ENCODE results near the gene RHCE.
"Not testable (repeated sequence)": the region's sequence is repeated elsewhere in the genome, so short reads cannot be mapped to it uniquely, and the experiment has no call there.

RHCE gene

GRCh38 chr1:25392841-25393240 is 27.8 kb downstream of the RHCE start:
- Histone ChIP-seq H3K4me2 (ENCODE audit: low read depth, low read length) (no peak overlapping the region), H3K9ac (ENCODE audit: low read length) (no peak overlapping the region), H3K27me3 (replicated peaks; ENCODE audit: insufficient read depth, low read length) (no peaks in the 10 kb centered on the region), H3K4me1 (ENCODE audit: low read length) (no peaks in the 10 kb centered on the region), H3K4me3 (ENCODE audit: low read length) (no peak overlapping the region), H4K20me1 (ENCODE audit: insufficient read depth, low read length) (no peaks in the 10 kb centered on the region), H3F3A (ENCODE audit: insufficient read depth, low read length) (no peaks in the 10 kb centered on the region), H3K9me2 (replicated peaks; ENCODE audit: insufficient read depth, low read length) (no peaks in the 10 kb centered on the region), H3K36me3 (replicated peaks; ENCODE audit: insufficient read depth, low read length) (no peaks in the 10 kb centered on the region), H2AFZ (ENCODE audit: low read length) (no peak overlapping the region), H3K27ac (ENCODE audit: low read length) (no peak overlapping the region), H3K9me3 (replicated peaks; ENCODE audit: insufficient read depth, low read length) (no peaks in the 10 kb centered on the region), H3K79me2 (ENCODE audit: low read length) (no peaks in the 10 kb centered on the region)
- TF ChIP-seq EZH2phosphoT487 (IDR thresholded peaks at IDR 0.05; ENCODE audit: low read length) (no peak), EZH2 (optimal IDR thresholded peaks at IDR 0.05; ENCODE audit: low read depth, low read length) (no peak)
- TF ChIP-seq, protein P1, sequence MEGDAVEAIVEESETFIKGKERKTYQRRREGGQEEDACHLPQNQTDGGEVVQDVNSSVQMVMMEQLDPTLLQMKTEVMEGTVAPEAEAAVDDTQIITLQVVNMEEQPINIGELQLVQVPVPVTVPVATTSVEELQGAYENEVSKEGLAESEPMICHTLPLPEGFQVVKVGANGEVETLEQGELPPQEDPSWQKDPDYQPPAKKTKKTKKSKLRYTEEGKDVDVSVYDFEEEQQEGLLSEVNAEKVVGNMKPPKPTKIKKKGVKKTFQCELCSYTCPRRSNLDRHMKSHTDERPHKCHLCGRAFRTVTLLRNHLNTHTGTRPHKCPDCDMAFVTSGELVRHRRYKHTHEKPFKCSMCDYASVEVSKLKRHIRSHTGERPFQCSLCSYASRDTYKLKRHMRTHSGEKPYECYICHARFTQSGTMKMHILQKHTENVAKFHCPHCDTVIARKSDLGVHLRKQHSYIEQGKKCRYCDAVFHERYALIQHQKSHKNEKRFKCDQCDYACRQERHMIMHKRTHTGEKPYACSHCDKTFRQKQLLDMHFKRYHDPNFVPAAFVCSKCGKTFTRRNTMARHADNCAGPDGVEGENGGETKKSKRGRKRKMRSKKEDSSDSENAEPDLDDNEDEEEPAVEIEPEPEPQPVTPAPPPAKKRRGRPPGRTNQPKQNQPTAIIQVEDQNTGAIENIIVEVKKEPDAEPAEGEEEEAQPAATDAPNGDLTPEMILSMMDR (IDR thresholded peaks at IDR 0.05; ENCODE audit: low read length), result no peak
- DNase-seq, result no peak

DNA sequence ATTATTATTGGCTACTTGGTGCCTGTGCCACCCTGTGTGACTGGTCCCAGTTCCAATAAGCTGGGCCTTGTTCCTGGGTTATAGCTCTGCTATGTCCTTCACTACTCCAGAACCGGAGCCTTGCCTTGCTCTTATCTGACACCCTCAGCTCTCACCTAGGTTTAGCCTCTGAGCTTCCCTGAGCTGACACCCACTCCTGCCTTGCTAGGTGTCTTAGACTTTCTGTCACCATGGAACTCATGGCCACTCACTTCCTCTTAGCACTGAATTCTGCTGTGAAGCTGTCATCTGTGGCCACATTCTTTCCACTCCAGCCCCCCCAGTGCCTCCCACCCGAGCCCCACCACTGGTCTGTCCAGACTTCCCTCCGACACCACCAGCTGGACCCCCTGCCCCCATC is 30.9 kb downstream of the RHCE start:
- not testable (repeated sequence) for H3K4me3 ChIP-seq (ENCODE audit: low read length); H3K9me3 ChIP-seq (replicated peaks; ENCODE audit: insufficient read depth, low read length); H3K4me1 ChIP-seq (ENCODE audit: low read length); H2AFZ ChIP-seq (ENCODE audit: low read length); DNase-seq; H3K9me2 ChIP-seq (replicated peaks; ENCODE audit: insufficient read depth, low read length); H3K27me3 ChIP-seq (replicated peaks; ENCODE audit: insufficient read depth, low read length); H3K27ac ChIP-seq (ENCODE audit: low read length); H3K9ac ChIP-seq (ENCODE audit: low read length); H3K79me2 ChIP-seq (ENCODE audit: low read length); H3F3A ChIP-seq (ENCODE audit: insufficient read depth, low read length); H4K20me1 ChIP-seq (ENCODE audit: insufficient read depth, low read length); H3K4me2 ChIP-seq (ENCODE audit: low read depth, low read length); H3K36me3 ChIP-seq (replicated peaks; ENCODE audit: insufficient read depth, low read length)

DNA sequence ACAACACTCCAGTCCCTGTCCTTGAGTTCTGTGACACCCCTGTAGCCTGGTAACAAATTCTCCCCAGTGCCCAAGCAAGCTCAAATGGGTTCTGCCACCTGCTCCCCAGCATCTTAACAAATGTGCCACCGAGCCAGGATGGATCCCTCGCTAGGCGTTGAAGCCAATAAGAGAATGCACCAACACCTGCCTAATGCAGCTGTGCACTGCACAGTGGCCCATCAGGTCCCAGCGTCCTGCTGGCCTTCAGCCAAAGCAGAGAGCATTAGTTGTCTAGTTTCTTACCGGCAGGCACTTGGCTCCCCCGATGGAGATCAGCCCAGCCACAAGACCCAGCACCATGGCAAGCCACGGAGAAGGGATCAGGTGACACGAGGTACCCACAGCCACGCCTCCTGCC is 31.9 kb downstream of the RHCE start:
- H3F3A ChIP-seq (ENCODE audit: insufficient read depth, low read length); H3K9ac ChIP-seq (ENCODE audit: low read length); H3K27me3 ChIP-seq (replicated peaks; ENCODE audit: insufficient read depth, low read length); H4K20me1 ChIP-seq (ENCODE audit: insufficient read depth, low read length); H3K27ac ChIP-seq (ENCODE audit: low read length); H3K36me3 ChIP-seq (replicated peaks; ENCODE audit: insufficient read depth, low read length); H3K4me3 ChIP-seq (ENCODE audit: low read length); H3K79me2 ChIP-seq (ENCODE audit: low read length); H3K4me1 ChIP-seq (ENCODE audit: low read length); H2AFZ ChIP-seq (ENCODE audit: low read length); H3K9me2 ChIP-seq (replicated peaks; ENCODE audit: insufficient read depth, low read length); H3K4me2 ChIP-seq (ENCODE audit: low read depth, low read length); H3K9me3 ChIP-seq (replicated peaks; ENCODE audit: insufficient read depth, low read length); DNase-seq: not testable (repeated sequence)

DNA sequence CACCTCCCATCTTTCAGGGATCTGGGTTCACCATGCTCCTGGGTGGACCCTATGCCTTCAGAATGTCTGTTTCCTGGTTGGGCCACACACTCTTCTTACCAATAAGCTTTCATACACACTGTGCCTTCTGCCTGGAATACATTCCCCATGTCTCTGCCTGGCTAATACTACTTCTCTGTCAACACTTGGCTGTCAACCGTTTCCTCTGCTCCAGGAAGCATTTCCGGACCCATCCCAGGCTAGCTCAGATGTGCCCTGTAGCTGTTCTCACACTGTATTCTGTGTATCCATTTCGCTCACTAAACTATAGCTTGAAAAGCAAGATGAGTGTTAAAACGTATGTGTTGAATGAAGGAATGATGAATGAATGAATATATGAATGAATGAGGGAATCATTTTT is 33.5 kb downstream of the RHCE start:
- not testable (repeated sequence) for H3K27ac ChIP-seq (ENCODE audit: low read length); H3K36me3 ChIP-seq (replicated peaks; ENCODE audit: insufficient read depth, low read length); H3K27me3 ChIP-seq (replicated peaks; ENCODE audit: insufficient read depth, low read length); H3K9me3 ChIP-seq (replicated peaks; ENCODE audit: insufficient read depth, low read length); H3K9me2 ChIP-seq (replicated peaks; ENCODE audit: insufficient read depth, low read length); H3F3A ChIP-seq (ENCODE audit: insufficient read depth, low read length); H3K9ac ChIP-seq (ENCODE audit: low read length); DNase-seq; H3K4me2 ChIP-seq (ENCODE audit: low read depth, low read length); H2AFZ ChIP-seq (ENCODE audit: low read length); H3K79me2 ChIP-seq (ENCODE audit: low read length); H3K4me1 ChIP-seq (ENCODE audit: low read length); H4K20me1 ChIP-seq (ENCODE audit: insufficient read depth, low read length); H3K4me3 ChIP-seq (ENCODE audit: low read length)

- not testable (repeated sequence) for DNase-seq; H4K20me1 ChIP-seq (ENCODE audit: insufficient read depth, low read length); H3K79me2 ChIP-seq (ENCODE audit: low read length); H3K27me3 ChIP-seq (replicated peaks; ENCODE audit: insufficient read depth, low read length); H3K4me2 ChIP-seq (ENCODE audit: low read depth, low read length); H3K36me3 ChIP-seq (replicated peaks; ENCODE audit: insufficient read depth, low read length); H3K9ac ChIP-seq (ENCODE audit: low read length); H3K27ac ChIP-seq (ENCODE audit: low read length); H3F3A ChIP-seq (ENCODE audit: insufficient read depth, low read length); H3K9me3 ChIP-seq (replicated peaks; ENCODE audit: insufficient read depth, low read length); H3K4me3 ChIP-seq (ENCODE audit: low read length); H3K9me2 ChIP-seq (replicated peaks; ENCODE audit: insufficient read depth, low read length); H3K4me1 ChIP-seq (ENCODE audit: low read length); H2AFZ ChIP-seq (ENCODE audit: low read length)
These were observed 36.8 kb downstream of the RHCE start for GRCh38 chr1:25383875-25384274.

DNA sequence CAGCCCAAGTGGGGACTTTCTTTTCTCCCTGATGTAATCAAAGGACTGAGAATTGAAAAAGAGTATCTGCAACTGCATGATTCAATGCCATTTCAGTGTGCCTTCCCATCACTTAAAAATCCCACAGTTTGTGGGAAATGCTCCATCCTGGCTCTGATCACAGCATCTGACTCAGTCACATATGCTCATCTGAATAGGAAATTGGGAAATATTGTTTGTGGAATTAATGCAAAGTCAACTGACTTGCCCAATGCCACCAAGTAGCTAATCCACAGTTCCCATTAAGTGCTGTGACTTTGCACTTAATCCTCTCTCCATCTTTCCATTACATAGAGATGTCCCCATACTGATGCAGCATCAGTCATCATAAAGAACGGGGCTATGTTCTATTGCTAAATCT is 37.5 kb downstream of the RHCE start:
- H2AFZ ChIP-seq (ENCODE audit: low read length); H3K4me1 ChIP-seq (ENCODE audit: low read length); H3K4me3 ChIP-seq (ENCODE audit: low read length); H3F3A ChIP-seq (ENCODE audit: insufficient read depth, low read length); H3K27ac ChIP-seq (ENCODE audit: low read length); H3K79me2 ChIP-seq (ENCODE audit: low read length); H3K27me3 ChIP-seq (replicated peaks; ENCODE audit: insufficient read depth, low read length); H3K9me3 ChIP-seq (replicated peaks; ENCODE audit: insufficient read depth, low read length); H4K20me1 ChIP-seq (ENCODE audit: insufficient read depth, low read length); H3K9me2 ChIP-seq (replicated peaks; ENCODE audit: insufficient read depth, low read length); H3K9ac ChIP-seq (ENCODE audit: low read length); H3K4me2 ChIP-seq (ENCODE audit: low read depth, low read length); H3K36me3 ChIP-seq (replicated peaks; ENCODE audit: insufficient read depth, low read length); DNase-seq: not testable (repeated sequence)

GRCh38 chr1:25382543-25382942 is 38.1 kb downstream of the RHCE start:
- H3K4me1 ChIP-seq (ENCODE audit: low read length); H3K27me3 ChIP-seq (replicated peaks; ENCODE audit: insufficient read depth, low read length); H3K4me3 ChIP-seq (ENCODE audit: low read length); H2AFZ ChIP-seq (ENCODE audit: low read length); H3K9me3 ChIP-seq (replicated peaks; ENCODE audit: insufficient read depth, low read length); H3K27ac ChIP-seq (ENCODE audit: low read length); DNase-seq; H3K9me2 ChIP-seq (replicated peaks; ENCODE audit: insufficient read depth, low read length); H3K36me3 ChIP-seq (replicated peaks; ENCODE audit: insufficient read depth, low read length); H3K79me2 ChIP-seq (ENCODE audit: low read length); H4K20me1 ChIP-seq (ENCODE audit: insufficient read depth, low read length); H3K4me2 ChIP-seq (ENCODE audit: low read depth, low read length); H3F3A ChIP-seq (ENCODE audit: insufficient read depth, low read length); H3K9ac ChIP-seq (ENCODE audit: low read length): not testable (repeated sequence)
